ES-I3 (cell line): ENCODE measurements around the gene SMAP1.

Experiments
- H3K36me3 ChIP-seq: 2 replicates; pipeline ENCODE4 v1.6.1; 2013; ENCODE audit warnings: mild to moderate bottlenecking, low read length, control low read depth, moderate library complexity; ENCODE audit not compliant: insufficient read depth
- H3K4me1 ChIP-seq: 2 replicates; pipeline ENCODE4 v1.6.1; 2013; ENCODE audit warnings: mild to moderate bottlenecking, control low read depth, low read length; ENCODE audit not compliant: insufficient read depth
- H3K9ac ChIP-seq: 2 replicates; pipeline ENCODE4 v1.6.1; 2013; ENCODE audit warnings: low read depth, mild to moderate bottlenecking, low read length, moderate library complexity
- H3K9me3 ChIP-seq: 2 replicates; pipeline ENCODE4 v1.6.1; 2013; ENCODE audit warnings: mild to moderate bottlenecking, low read length, moderate library complexity; ENCODE audit not compliant: control insufficient read depth, insufficient read depth

SMAP1 gene

GRCh38 chr6:70820778-70821177, 153.1 kb downstream of the SMAP1 start:
- no peaks in the 10 kb centered on the region; the same call in 1 of the 2 replicates for H3K9me3 ChIP-seq
- H3K4me1 ChIP-seq = no peaks in the 10 kb centered on the region
- H3K9ac ChIP-seq = no peak overlapping the region
- H3K36me3 ChIP-seq = no peaks in the 10 kb centered on the region

GRCh38 chr6:70821751-70822150, 154.1 kb downstream of the SMAP1 start:
- Histone ChIP-seq H3K9ac (no peak overlapping the region), H3K4me1 (no peaks in the 10 kb centered on the region), H3K36me3 (no peaks in the 10 kb centered on the region), H3K9me3 (no peaks in the 10 kb centered on the region; the same call in 1 of the 2 replicates)

GRCh38 chr6:70823651-70824050, 156.0 kb downstream of the SMAP1 start:
- no peaks in the 10 kb centered on the region; the same call in 1 of the 2 replicates for H3K9me3 ChIP-seq
- H3K4me1 ChIP-seq = no peaks in the 10 kb centered on the region
- no peak overlapping the region for H3K9ac ChIP-seq
- H3K36me3 ChIP-seq = no peaks in the 10 kb centered on the region

GRCh38 chr6:70831427-70831826, 163.7 kb downstream of the SMAP1 start:
- no peaks in the 10 kb centered on the region for H3K9me3 ChIP-seq

GRCh38 chr6:70834520-70834919, 166.8 kb downstream of the SMAP1 start:
- Histone ChIP-seq H3K9me3 (no peaks in the 10 kb centered on the region), H3K9ac (no peak overlapping the region), H3K4me1 (no peaks in the 10 kb centered on the region), H3K36me3 (no peaks in the 10 kb centered on the region)

More at GRCh38 chr6:70831427-70831826, 163.7 kb downstream of the SMAP1 start:
- H3K4me1 ChIP-seq = no peaks in the 10 kb centered on the region
- no peak overlapping the region for H3K9ac ChIP-seq
- no peaks in the 10 kb centered on the region for H3K36me3 ChIP-seq

- H3K9me3 ChIP-seq = no peaks in the 10 kb centered on the region
- H3K9ac ChIP-seq = no peak overlapping the region
- no peaks in the 10 kb centered on the region for H3K4me1 ChIP-seq
- H3K36me3 ChIP-seq = no peaks in the 10 kb centered on the region
These were observed 171.2 kb downstream of the SMAP1 start for GRCh38 chr6:70838907-70839285.

- H3K36me3 ChIP-seq = no peaks in the 10 kb centered on the region
- H3K9me3 ChIP-seq = no peaks in the 10 kb centered on the region
- no peaks in the 10 kb centered on the region for H3K4me1 ChIP-seq
- H3K9ac ChIP-seq = no peak overlapping the region
These were observed 171.9 kb downstream of the SMAP1 start for GRCh38 chr6:70839286-70840266.

GRCh38 chr6:70841112-70841511, 173.4 kb downstream of the SMAP1 start:
- H3K9me3 ChIP-seq = no peaks in the 10 kb centered on the region
- no peak overlapping the region for H3K9ac ChIP-seq
- no peaks in the 10 kb centered on the region for H3K36me3 ChIP-seq
- no peaks in the 10 kb centered on the region for H3K4me1 ChIP-seq

GRCh38 chr6:70842541-70842940, 174.9 kb downstream of the SMAP1 start:
- Histone ChIP-seq H3K9me3 (no peaks in the 10 kb centered on the region), H3K4me1 (0 out of 2 replicates have a peak, but pooled peaks cover 1% of the 10 kb centered on the region), H3K9ac (no peak overlapping the region), H3K36me3 (no peaks in the 10 kb centered on the region)

GRCh38 chr6:70843328-70843918, 175.7 kb downstream of the SMAP1 start:
- Histone ChIP-seq H3K9ac (no peak overlapping the region), H3K9me3 (no peaks in the 10 kb centered on the region), H3K4me1 (peaks cover 5% of the 10 kb centered on the region; the same call in 1 of the 2 replicates), H3K36me3 (no peaks in the 10 kb centered on the region)

GRCh38 chr6:70844301-70844700, 176.6 kb downstream of the SMAP1 start:
- Histone ChIP-seq H3K9ac (no peak overlapping the region), H3K4me1 (peaks cover 5% of the 10 kb centered on the region; the same call in 1 of the 2 replicates), H3K9me3 (no peaks in the 10 kb centered on the region), H3K36me3 (no peaks in the 10 kb centered on the region)

- Histone ChIP-seq H3K9ac (no peak overlapping the region), H3K36me3 (no peaks in the 10 kb centered on the region), H3K9me3 (no peaks in the 10 kb centered on the region), H3K4me1 (peaks cover 5% of the 10 kb centered on the region; the same call in 1 of the 2 replicates)
These were observed 178.6 kb downstream of the SMAP1 start for GRCh38 chr6:70846207-70846835.

GRCh38 chr6:70847106-70848084, 179.7 kb downstream of the SMAP1 start:
- Histone ChIP-seq H3K4me1 (peaks cover 5% of the 10 kb centered on the region; the same call in 1 of the 2 replicates), H3K9me3 (no peaks in the 10 kb centered on the region), H3K36me3 (no peaks in the 10 kb centered on the region), H3K9ac (no peak overlapping the region)
